HG03565 (cell line): ENCODE data around the gene RICTOR.
"Not testable (repeated sequence)": the region's sequence is repeated elsewhere in the genome, so short reads cannot be mapped to it uniquely, and the experiment has no call there.

Source experiments
- ATAC-seq: cut with Tn5 transposase; IDR thresholded peaks from one replicate; pipeline ENCODE4 v1.9.1; 2021; ENCODE audit warnings: mild to moderate bottlenecking, moderate library complexity; ENCODE audit not compliant: unreplicated experiment

RICTOR gene

GRCh38 chr5:39057734-39058133, 16.5 kb downstream of the RICTOR start:
- ATAC-seq, result peak; percentile 26

GRCh38 chr5:39055768-39056398, 18.3 kb downstream of the RICTOR start:
- ATAC-seq, result no peak

GRCh38 chr5:39055027-39055767, 19.0 kb downstream of the RICTOR start:
- no peak for ATAC-seq

- ATAC-seq, result no peak
These were observed 21.0 kb downstream of the RICTOR start for GRCh38 chr5:39053189-39053588.

- ATAC-seq, result no peak
These were observed 22.1 kb downstream of the RICTOR start for GRCh38 chr5:39052141-39052540.

GRCh38 chr5:39049315-39049714, 24.9 kb downstream of the RICTOR start:
- ATAC-seq, result no peak

- no peak for ATAC-seq
These were observed 33.3 kb downstream of the RICTOR start for GRCh38 chr5:39040875-39041274.

GRCh38 chr5:39034493-39034892, 39.7 kb downstream of the RICTOR start:
- not testable (repeated sequence) for ATAC-seq

- ATAC-seq, result no peak
These were observed 43.2 kb downstream of the RICTOR start for GRCh38 chr5:39031041-39031440.

- ATAC-seq, result no peak
These were observed 48.7 kb downstream of the RICTOR start for GRCh38 chr5:39025456-39025855.

GRCh38 chr5:39024884-39025283, 49.3 kb downstream of the RICTOR start:
- ATAC-seq, result no peak

GRCh38 chr5:39024005-39024404, 50.2 kb downstream of the RICTOR start:
- ATAC-seq, result no peak

GRCh38 chr5:39023121-39023520, 51.1 kb downstream of the RICTOR start:
- ATAC-seq, result no peak

- ATAC-seq, result no peak
These were observed 52.0 kb downstream of the RICTOR start for GRCh38 chr5:39022151-39022550.

- no peak for ATAC-seq
These were observed 52.8 kb downstream of the RICTOR start for GRCh38 chr5:39021413-39021812.

- ATAC-seq, result no peak
These were observed 53.7 kb downstream of the RICTOR start for GRCh38 chr5:39020458-39020857.

GRCh38 chr5:39019254-39019653, 54.9 kb downstream of the RICTOR start:
- no peak for ATAC-seq

- no peak for ATAC-seq
These were observed 56.7 kb downstream of the RICTOR start for GRCh38 chr5:39017504-39017903.

GRCh38 chr5:39016587-39017275, 57.5 kb downstream of the RICTOR start:
- no peak for ATAC-seq

- ATAC-seq, result no peak
These were observed 58.2 kb downstream of the RICTOR start for GRCh38 chr5:39015743-39016586.

- ATAC-seq, result no peak
These were observed 59.6 kb downstream of the RICTOR start for GRCh38 chr5:39014561-39014960.
